Pancreas (tissue), 10 donors: ENCODE results near the gene CSNK1G1. TPM values are rescaled to one million over a fixed set of nuclear protein-coding genes. Genes with fewer than 3 reads are reported as not detected.

Source experiments
- ATAC-seq, 4 donors: fragments of 200-7000 bp; cut with Tn5 transposase; one replicate each; pipeline versions ENCODE4 v1.8.0 to v1.9.1; 2020; ENCODE audit warnings: mild to moderate bottlenecking in 4 of 4, moderate library complexity in 4 of 4
- DNase-seq, 6 donors: peaks; one replicate each; pipeline ENCODE4 v3.0.0-alpha.2; 2020
- FAIRE-seq: peaks from 2 replicates; lab custom pipeline; 2012; peaks lifted over from hg19 to GRCh38; lab: Jason Lieb, UNC
- H3K27ac ChIP-seq, 4 donors: fragments of 200-600 bp; sonication (generic); 1 replicate in 3 of 4; 2 replicates in 1 of 4; pipeline versions ENCODE4 v1.5.0 to v1.8.0; 2020
- H3K27me3 ChIP-seq, 4 donors: fragments of 200-600 bp; one replicate each; pipeline ENCODE4 v1.8.0; 2021
- H3K36me3 ChIP-seq, 3 donors: fragments of 200-600 bp; sonication (generic) in 1 of 3; one replicate each; pipeline versions ENCODE4 v1.5.0 to v1.8.0; 2020 to 2021
- H3K4me1 ChIP-seq, 3 donors: fragments of 200-600 bp; one replicate each; pipeline ENCODE4 v1.8.0; 2021
- H3K4me3 ChIP-seq, 4 donors: fragments of 200-600 bp; sonication (generic) in 2 of 4; one replicate each; pipeline versions ENCODE4 v1.5.0 to v1.8.0; 2020 to 2021
- H3K9me3 ChIP-seq, 4 donors: fragments of 200-600 bp; one replicate each; pipeline ENCODE4 v1.8.0; 2021
- WGBS, 2 donors: extraction: QIAGEN DNeasy Blood & Tissue Kit; methylation state at CpG; one replicate each; pipeline ENCODE4 v1.1.7; 2013; 5-methylcytosine and 5-hydroxymethylcytosine counted together
- intact Hi-C, 3 donors: fragments of 100-400 bp; cut with DNase I; formaldehyde crosslinking; loops; one replicate each; pipeline versions ENCODE4 v1.11.1 to v1.14.2; 2022
- polyA plus RNA-seq, 2 donors: library from polyadenylated mRNA; stranded (reverse); fragments of 200-250 nt; gene quantifications; one replicate each; pipeline ENCODE4 v1.2.3, GENCODE V29; 2013
- total RNA-seq, 6 donors: library from RNA; stranded (reverse); fragmentation: NEBNext Ultra II Directional in 4 of 6; extraction: Animal tissue kit (Norgen Biotek cat#: 25700) in 4 of 6; gene quantifications; one replicate each; pipeline versions ENCODE4 v1.2.1 to v1.2.4, GENCODE V29; 2021 to 2023
- TF ChIP-seq, protein P1 (sequence below), 4 donors: fragments of 200-600 bp; sonication (generic) in 3 of 4; IDR thresholded peaks; one replicate each; pipeline versions ENCODE4 v1.5.0 to v1.8.0; 2021; ENCODE audit warnings: antibody characterized with exemption in 4 of 4
- donor health status: healthy with polysubstance abuse.
- donor health status: DM: no; HTN: no; CAD: no; lungs with moderate emphysema.
- donor health status: DM: no; HTN: no; CAD: no.
- donor health status: control.
- donor health status: control.
- donor health status: Bipolar disorder and iron deficiency.
- donor health status: DM: yes; HTN: yes; CAD: no.
- donor health status: DM: no; HTN: no; CAD: no.
- donor health status: DM: no; HTN: no; CAD: no.
- donor health status: DM: yes; HTN: yes; CAD: no.

CSNK1G1 gene
- total and polyA plus RNA-seq, 8 donors, result 2.4 to 12.1 (median 7.0) TPM

- WGBS, 2 donors, result 92 to 93% methylated on average over 5 of the region's 5 CpGs
- FAIRE-seq, result no peak
- ATAC-seq, result no peak
- no peak overlapping the region for H3K27ac ChIP-seq
- intact Hi-C loops, result no loop called here
- TF ChIP-seq, protein P1, sequence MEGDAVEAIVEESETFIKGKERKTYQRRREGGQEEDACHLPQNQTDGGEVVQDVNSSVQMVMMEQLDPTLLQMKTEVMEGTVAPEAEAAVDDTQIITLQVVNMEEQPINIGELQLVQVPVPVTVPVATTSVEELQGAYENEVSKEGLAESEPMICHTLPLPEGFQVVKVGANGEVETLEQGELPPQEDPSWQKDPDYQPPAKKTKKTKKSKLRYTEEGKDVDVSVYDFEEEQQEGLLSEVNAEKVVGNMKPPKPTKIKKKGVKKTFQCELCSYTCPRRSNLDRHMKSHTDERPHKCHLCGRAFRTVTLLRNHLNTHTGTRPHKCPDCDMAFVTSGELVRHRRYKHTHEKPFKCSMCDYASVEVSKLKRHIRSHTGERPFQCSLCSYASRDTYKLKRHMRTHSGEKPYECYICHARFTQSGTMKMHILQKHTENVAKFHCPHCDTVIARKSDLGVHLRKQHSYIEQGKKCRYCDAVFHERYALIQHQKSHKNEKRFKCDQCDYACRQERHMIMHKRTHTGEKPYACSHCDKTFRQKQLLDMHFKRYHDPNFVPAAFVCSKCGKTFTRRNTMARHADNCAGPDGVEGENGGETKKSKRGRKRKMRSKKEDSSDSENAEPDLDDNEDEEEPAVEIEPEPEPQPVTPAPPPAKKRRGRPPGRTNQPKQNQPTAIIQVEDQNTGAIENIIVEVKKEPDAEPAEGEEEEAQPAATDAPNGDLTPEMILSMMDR (IDR thresholded peaks at IDR 0.05), result no peak
- H3K27me3 ChIP-seq, result no peaks in the 10 kb centered on the region
- peaks cover 0 to 3% (median 0%) of the 10 kb centered on the region in 3 donors for H3K36me3 ChIP-seq
- peaks cover 0 to 4% (median 3%) of the 10 kb centered on the region in 3 donors for H3K4me1 ChIP-seq
- H3K4me3 ChIP-seq, result no peak overlapping the region
- H3K9me3 ChIP-seq, result no peaks in the 10 kb centered on the region
- no peak for DNase-seq
These were observed 33.1 kb upstream of the CSNK1G1 start for GRCh38 chr15:64389036-64389435.

- TF ChIP-seq, protein P1 (IDR thresholded peaks at IDR 0.05), result no peak
- FAIRE-seq (peak; percentile 84), ATAC-seq (peak; percentile 99 to 100 (median 99)), DNase-seq (peak; percentile 92 to 98 (median 94))
- Histone ChIP-seq H3K36me3 (no peaks in the 10 kb centered on the region), H3K4me3 (peak within 1 kb of the TSS; percentile 43 to 73 (median 58)), H3K9me3 (no peaks in the 10 kb centered on the region), H3K27me3 (no peaks in the 10 kb centered on the region), H3K4me1 (peaks cover 0 to 4% (median 3%) of the 10 kb centered on the region in 3 donors), H3K27ac (peak within 1 kb of the TSS; percentile 45 to 79 (median 77))
- WGBS, 2 donors, result 0% methylated on average over 35 of the region's 35 CpGs
- intact Hi-C loops, result no loop called here
These were observed 31.7 kb upstream of the CSNK1G1 start, which contains the start of gene TRIP4 for GRCh38 chr15:64387562-64388168. Gene TRIP4, plus strand, starts transcription at chr15:64387836. Its CDS starts 28 bp downstream, at chr15:64387864.

- Histone ChIP-seq H3K27ac (no peak overlapping the region), H3K9me3 (no peaks in the 10 kb centered on the region), H3K4me1 (peaks cover 0 to 6% (median 4%) of the 10 kb centered on the region in 3 donors), H3K4me3 (no peak overlapping the region), H3K27me3 (no peaks in the 10 kb centered on the region), H3K36me3 (no peaks in the 10 kb centered on the region)
- intact Hi-C loops, result no loop called here
- DNase-seq (peak in 1 of 6 donors; percentile 22), ATAC-seq (no peak), FAIRE-seq (no peak)
- WGBS, 2 donors, result 92 to 95% methylated on average over 7 of the region's 7 CpGs
- TF ChIP-seq, protein P1 (IDR thresholded peaks at IDR 0.05), result no peak
These were observed 30.3 kb upstream of the CSNK1G1 start for GRCh38 chr15:64386291-64386690.

GRCh38 chr15:64383760-64384159 lies 27.8 kb upstream of the CSNK1G1 start:
- no peak for FAIRE-seq
- intact Hi-C loops, result no loop called here
- no peak overlapping the region for H3K4me3 ChIP-seq
- no peak for ATAC-seq
- H3K36me3 ChIP-seq, result no peaks in the 10 kb centered on the region
- H3K9me3 ChIP-seq, result no peaks in the 10 kb centered on the region
- WGBS, 2 donors, result 82 to 83% methylated on average over 2 of the region's 2 CpGs
- no peaks in the 10 kb centered on the region for H3K27me3 ChIP-seq
- H3K4me1 ChIP-seq, result peaks cover 0 to 6% (median 4%) of the 10 kb centered on the region in 3 donors
- DNase-seq, result no peak
- no peak overlapping the region for H3K27ac ChIP-seq
- TF ChIP-seq, protein P1 (IDR thresholded peaks at IDR 0.05), result no peak
